K562 (cell line): ENCODE data around the gene GATB. TPM values are rescaled to one million over a fixed set of nuclear protein-coding genes. Genes with fewer than 3 reads are reported as not detected.

Experiments
- ATAC-seq: fragments of 200-7000 bp; cut with Tn5 transposase; 3 replicates; pipeline ENCODE4 v1.9.1; 2020; ENCODE audit warnings: moderate library complexity
- BruUV-seq: library from RNA; stranded (reverse); fragments of 400-500 nt; replicated peaks from 2 replicates; lab custom pipeline; 2021; lab: Mats Ljungman, UMichigan
- CTCF ChIA-PET: fragments of 300-600 bp; formaldehyde crosslinking; extraction: SDS; loops from one replicate; lab custom pipeline; 2021; ENCODE audit warnings: low intra/inter-chr PET ratio; lab: Yijun Ruan, JAX
- POLR2A ChIA-PET: fragments of 300-600, 350-650 bp; sonication (Branson Sonifier 250); formaldehyde crosslinking; extraction: SDS; loops from one replicate; lab custom pipeline; 2021; ENCODE audit warnings: antibody characterized with exemption, inconsistent platforms; lab: Yijun Ruan, JAX
- DNase-seq, 4 experiments: peaks; one replicate each; pipeline versions ENCODE4 v3.0.0 to v3.0.0-alpha.2; 2011 to 2018; ENCODE audit warnings: low spot score in 3 of 4, mixed read lengths in 3 of 4; ENCODE audit errors: extremely low read depth in 1 of 4
- FAIRE-seq: peaks from 2 replicates; lab custom pipeline; 2011; peaks lifted over from hg19 to GRCh38; lab: Jason Lieb, UNC
- H2AFZ ChIP-seq: 2 replicates; pipeline ENCODE4 v1.6.0; 2011; ENCODE audit warnings: low read depth, low read length, control low read depth, inconsistent platforms
- H3K27ac ChIP-seq: fragments of 200-600 bp; 3 replicates; pipeline ENCODE4 v1.8.0; 2011; ENCODE audit warnings: low read depth, mild to moderate bottlenecking, control low read depth, inconsistent platforms, low read length, moderate library complexity, mixed read lengths; ENCODE audit errors: extremely low read depth
- H3K27me3 ChIP-seq, 2 experiments: fragments of 300-600 bp in 1 of 2; 2 replicates in 1 of 2; 3 replicates in 1 of 2; pipeline versions ENCODE4 v1.6.0 to v1.8.0; 2011; ENCODE audit warnings: inconsistent platforms in 2 of 2, low read length in 2 of 2, mild to moderate bottlenecking in 1 of 2, mixed read lengths in 1 of 2, moderate library complexity in 1 of 2; ENCODE audit not compliant: control insufficient read depth in 2 of 2, insufficient read depth in 2 of 2
- H3K36me3 ChIP-seq: fragments of 300-600 bp; 3 replicates; pipeline ENCODE4 v1.8.0; 2011; ENCODE audit warnings: mild to moderate bottlenecking, low read length, inconsistent platforms; ENCODE audit not compliant: control insufficient read depth, insufficient read depth
- H3K4me1 ChIP-seq, 2 experiments: fragments of 200-600 bp in 1 of 2; replicated peaks in 1 of 2; 2 replicates in 1 of 2; 3 replicates in 1 of 2; pipeline versions ENCODE4 v1.5.1 to v1.8.0; 2011; ENCODE audit warnings: inconsistent platforms in 2 of 2, low read length in 2 of 2, mild to moderate bottlenecking in 1 of 2, mixed read lengths in 1 of 2, moderate library complexity in 1 of 2; ENCODE audit not compliant: control insufficient read depth in 2 of 2, insufficient read depth in 2 of 2
- H3K4me2 ChIP-seq: 2 replicates; pipeline ENCODE4 v1.6.1; 2011; ENCODE audit warnings: low read length, control low read depth, inconsistent platforms, mixed read lengths; ENCODE audit not compliant: insufficient read depth
- H3K4me3 ChIP-seq: fragments of 200-600 bp; sonication (generic), shearing (Covaris generic); 2 replicates; pipeline ENCODE4 v1.5.1; 2016; ENCODE audit warnings: control low read depth, inconsistent platforms
- H3K79me2 ChIP-seq: fragments of 200-600 bp; 3 replicates; pipeline ENCODE4 v1.8.0; 2011; ENCODE audit warnings: low read length, inconsistent platforms; ENCODE audit not compliant: control insufficient read depth, insufficient read depth
- H3K9ac ChIP-seq, 2 experiments: 2 replicates each; pipeline versions ENCODE4 v1.6.0 to v1.6.1; 2011; ENCODE audit warnings: low read depth in 2 of 2, low read length in 2 of 2, control low read depth in 1 of 2, inconsistent platforms in 1 of 2, mild to moderate bottlenecking in 1 of 2, mixed read lengths in 1 of 2; ENCODE audit not compliant: insufficient read depth in 1 of 2
- H3K9me1 ChIP-seq: one replicate; pipeline ENCODE4 v1.6.0; 2011; ENCODE audit warnings: inconsistent platforms, mild to moderate bottlenecking, low read length, moderate library complexity; ENCODE audit not compliant: control insufficient read depth, insufficient read depth
- H3K9me3 ChIP-seq: replicated peaks from 2 replicates; pipeline ENCODE4 v1.5.1; 2011; ENCODE audit warnings: low read depth, low read length, inconsistent platforms; ENCODE audit not compliant: control insufficient read depth, insufficient read depth
- H4K20me1 ChIP-seq: replicated peaks from 2 replicates; pipeline ENCODE4 v1.6.1; 2011; ENCODE audit warnings: low read length, inconsistent platforms, mixed read lengths; ENCODE audit not compliant: control insufficient read depth, insufficient read depth
- ATF3 ChIP-seq, 2 experiments: fragments of 450-650 bp in 1 of 2; sonication (generic) in 1 of 2; formaldehyde crosslinking in 1 of 2; IDR thresholded peaks in 1 of 2; conservative IDR thresholded peaks in 1 of 2; 2 replicates each; pipeline versions ENCODE4 v1.6.1 to v1.8.1; 2016 to 2023; ENCODE audit warnings: mild to moderate bottlenecking in 2 of 2, moderate library complexity in 2 of 2, inconsistent platforms in 1 of 2, missing genetic modification reagents in 1 of 2
- FOSL1 ChIP-seq: fragments of 200-800 bp; sonication (Bioruptor generic); conservative IDR thresholded peaks from 2 replicates; pipeline ENCODE4 v1.6.1; 2016; ENCODE audit warnings: missing genetic modification characterization, missing compliant biosample characterization
- JUND ChIP-seq, 2 experiments: IDR thresholded peaks; 2 replicates in 1 of 2; 3 replicates in 1 of 2; pipeline ENCODE4 v1.6.1; 2011; ENCODE audit warnings: borderline replicate concordance in 2 of 2, low read depth in 2 of 2, low read length in 2 of 2, improper control_type of control experiment in 1 of 2, missing biosample characterization in 1 of 2, missing genetic modification characterization in 1 of 2, missing genetic modification reagents in 1 of 2
- MEF2A ChIP-seq: IDR thresholded peaks from 2 replicates; pipeline ENCODE4 v1.6.1; 2011; ENCODE audit warnings: low read depth, mild to moderate bottlenecking, low read length, moderate library complexity; ENCODE audit not compliant: control insufficient read depth
- PKNOX1 ChIP-seq: fragments of 450-650 bp; IDR thresholded peaks from 2 replicates; pipeline ENCODE4 v1.6.1; 2016
- SAFB2 ChIP-seq: fragments of 200-400 bp; formaldehyde crosslinking; IDR thresholded peaks from 2 replicates; pipeline ENCODE4 v1.6.1; 2018; ENCODE audit warnings: borderline replicate concordance, low read length, low read depth, moderate library complexity; ENCODE audit not compliant: severe bottlenecking
- SOX6 ChIP-seq: fragments of 450-650 bp; IDR thresholded peaks from 2 replicates; pipeline ENCODE4 v1.6.1; 2014; ENCODE audit warnings: mild to moderate bottlenecking
- TFAP4 ChIP-seq: sonication (generic); formaldehyde crosslinking; IDR thresholded peaks from 2 replicates; pipeline ENCODE4 v1.8.0; 2022; ENCODE audit warnings: missing genetic modification reagents, mild to moderate bottlenecking, moderate library complexity, borderline replicate concordance
- ZNF398 ChIP-seq: fragments of 250-450 bp; sonication (Bioruptor Pico); IDR thresholded peaks from 2 replicates; pipeline ENCODE4 v1.8.0; 2021; ENCODE audit warnings: moderate library complexity, mild to moderate bottlenecking, inconsistent platforms
- WGBS: fragments of 100-300 bp; shearing (Covaris generic); methylation state at CpG from one replicate; pipeline ENCODE4 v1.1.6; 2016; ENCODE audit warnings: low coverage, mixed read lengths; ENCODE audit not compliant: insufficient coverage; ENCODE audit errors: missing lambda C conversion rate; 5-methylcytosine and 5-hydroxymethylcytosine counted together
- in situ Hi-C: fragments of 300-500 bp; cut with MboI; formaldehyde crosslinking; loops from 4 replicates; pipeline ENCODE4 v1.15.0; 2018; ENCODE audit warnings: inconsistent platforms, mixed read lengths
- intact Hi-C: fragments of 100-400 bp; cut with micrococcal nuclease; formaldehyde crosslinking; loops from 2 replicates; pipeline ENCODE4 v1.14.2; 2022
- polyA plus RNA-seq, 8 experiments: library from polyadenylated mRNA; depleted of rRNA in 4 of 8; stranded (reverse) in 5 of 8; unstranded in 3 of 8; fragments of >200 nt; fragmentation: Nextera tagmentation in 2 of 8; fragmentation: Illumina TruSeq in 1 of 8; extraction: Ambion mirVana in 2 of 8; extraction: Trizol in 1 of 8; gene quantifications; 2 replicates each; pipeline versions ENCODE4 v1.2.1 to v1.2.3, GENCODE V29; 2011 to 2014; ENCODE audit warnings: inconsistent platforms in 1 of 8, missing spikeins in 1 of 8
- total RNA-seq, 7 experiments: library from RNA; depleted of rRNA in 6 of 7; stranded (reverse); fragments of >200 nt in 6 of 7; fragmentation: Illumina TruSeq in 2 of 7; extraction: Trizol in 2 of 7; gene quantifications; 2 replicates each; pipeline versions ENCODE4 v1.2.1 to v1.2.3, GENCODE V29; 2011 to 2021; ENCODE audit warnings: low replicate concordance in 1 of 7
- TF ChIP-seq, protein P1 (sequence below): fragments of 200-800 bp; sonication (Bioruptor generic); IDR thresholded peaks from 2 replicates; pipeline ENCODE4 v1.6.1; 2017; ENCODE audit warnings: missing genetic modification characterization, missing compliant biosample characterization

The GATB gene
- total and polyA plus RNA-seq, 9 of the 15 experiments (the other 6 are each of a cell fraction or from before 2014, with no cell fraction given): 15.3 to 31.8 (median 26.2) TPM

DNA sequence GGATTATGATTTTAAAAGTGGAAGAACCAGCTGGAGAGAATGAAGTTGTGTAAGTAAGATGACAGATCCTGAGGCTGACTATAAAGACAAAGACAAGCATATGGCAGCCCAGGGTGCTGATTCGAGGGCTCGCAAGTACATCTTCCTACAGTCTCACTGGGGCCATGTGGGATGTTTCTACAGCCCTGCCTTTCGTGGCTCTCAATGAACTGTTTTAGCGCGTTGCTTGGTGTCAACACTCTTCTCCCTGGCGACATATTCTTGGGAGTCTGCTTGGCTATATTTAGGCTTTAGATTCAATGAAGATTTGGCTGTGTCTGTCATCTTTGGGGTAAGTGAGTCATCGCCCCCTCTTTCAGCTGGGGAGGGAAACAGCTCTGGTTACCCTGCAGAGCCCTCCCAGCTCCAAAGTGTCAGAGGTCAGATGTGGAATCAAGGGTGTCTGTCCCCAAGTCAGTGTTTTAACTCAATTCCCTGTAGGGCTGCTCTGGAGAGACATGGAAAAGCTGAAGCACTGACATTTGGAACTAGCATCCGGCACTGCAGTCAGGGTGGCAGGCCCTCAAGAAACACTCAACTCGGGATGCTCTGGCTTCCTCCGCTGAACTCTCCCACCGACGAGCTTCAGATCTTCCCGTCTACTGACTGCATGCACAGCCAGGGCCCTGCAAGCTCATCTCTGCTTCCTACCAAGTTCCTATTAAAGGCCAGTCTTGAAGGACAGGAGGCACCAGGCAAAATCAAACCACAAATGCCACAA is 65.7 kb downstream of the GATB start:
- Histone ChIP-seq H3K27me3 (no peaks in the 10 kb centered on the region), H2AFZ (no peak overlapping the region), H3K27ac (no peak overlapping the region)
- FAIRE-seq: no peak
- in situ Hi-C loops: no loop called here
- peak in 2 of 4 experiments; percentile 20 to 30 for DNase-seq
- CTCF ChIA-PET: no interaction called here
- TF ChIP-seq, protein P1, sequence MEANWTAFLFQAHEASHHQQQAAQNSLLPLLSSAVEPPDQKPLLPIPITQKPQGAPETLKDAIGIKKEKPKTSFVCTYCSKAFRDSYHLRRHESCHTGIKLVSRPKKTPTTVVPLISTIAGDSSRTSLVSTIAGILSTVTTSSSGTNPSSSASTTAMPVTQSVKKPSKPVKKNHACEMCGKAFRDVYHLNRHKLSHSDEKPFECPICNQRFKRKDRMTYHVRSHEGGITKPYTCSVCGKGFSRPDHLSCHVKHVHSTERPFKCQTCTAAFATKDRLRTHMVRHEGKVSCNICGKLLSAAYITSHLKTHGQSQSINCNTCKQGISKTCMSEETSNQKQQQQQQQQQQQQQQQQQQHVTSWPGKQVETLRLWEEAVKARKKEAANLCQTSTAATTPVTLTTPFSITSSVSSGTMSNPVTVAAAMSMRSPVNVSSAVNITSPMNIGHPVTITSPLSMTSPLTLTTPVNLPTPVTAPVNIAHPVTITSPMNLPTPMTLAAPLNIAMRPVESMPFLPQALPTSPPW (CRISPR knock-in tag): 0 out of 2 replicates have a peak, but pooled peaks have one; percentile 15
- TF ChIP-seq ATF3 (IDR thresholded peaks at IDR 0.05) (peak; percentile 49), ATF3 (CRISPR knock-in tag; conservative IDR thresholded peaks at IDR 0.05) (no peak), FOSL1 (peak; percentile 72), ZNF398 (CRISPR knock-in tag) (no peak), MEF2A (peak; percentile 57; the same call in 1 of the 2 replicates), JUND (IDR thresholded peaks at IDR 0.05; ENCODE audit: borderline replicate concordance, low read depth, low read length) (peak; percentile 65; the same call in 1 of the 2 replicates), JUND (tag; IDR thresholded peaks at IDR 0.05; ENCODE audit: borderline replicate concordance, low read depth, low read length) (peak; percentile 35; the same call in 1 of the 3 replicates), SAFB2 (no peak), PKNOX1 (0 out of 2 replicates have a peak, but pooled peaks have one; percentile 15), TFAP4 (CRISPR knock-in tag) (peak; percentile 40; the same call in 1 of the 2 replicates), SOX6 (no peak)
- TF ChIP-seq, all 486 proteins: peak for 7
- POLR2A ChIA-PET: no interaction called here
- Histone ChIP-seq H3K79me2 (no peaks in the 10 kb centered on the region), H3K4me3 (no peak overlapping the region), H3K4me1 (peaks cover 0 to 4% of the 10 kb centered on the region in 2 experiments; a peak in 1 of 5 replicates), H3K4me2 (no peak overlapping the region), H3K9me3 (no peaks in the 10 kb centered on the region), H4K20me1 (no peaks in the 10 kb centered on the region), H3K9ac (peak overlapping the region in 1 of 2 experiments; percentile 18; a peak in 1 of 4 replicates), H3K9me1 (no peaks in the 10 kb centered on the region), H3K36me3 (no peaks in the 10 kb centered on the region)
- intact Hi-C loops: no loop called here
- 46% methylated on average over 13 of the region's 13 CpGs for WGBS
- BruUV-seq: no TSS peak
- no peak; the same call in 2 of the 3 replicates for ATAC-seq
